Retina (tissue), 1 donor: ENCODE data around the gene GABRA4.

Experiments used
- DNase-seq: peaks from one replicate; pipeline ENCODE4 v3.0.0-alpha.2; 2016

The GABRA4 gene

GRCh38 chr4:46993075-46994006 is at the start of gene GABRA4:
Gene GABRA4, minus strand, starts transcription at chr4:46993581. Its CDS starts 157 bp downstream, at chr4:46993424.
- peak; percentile 76 for DNase-seq

DNA sequence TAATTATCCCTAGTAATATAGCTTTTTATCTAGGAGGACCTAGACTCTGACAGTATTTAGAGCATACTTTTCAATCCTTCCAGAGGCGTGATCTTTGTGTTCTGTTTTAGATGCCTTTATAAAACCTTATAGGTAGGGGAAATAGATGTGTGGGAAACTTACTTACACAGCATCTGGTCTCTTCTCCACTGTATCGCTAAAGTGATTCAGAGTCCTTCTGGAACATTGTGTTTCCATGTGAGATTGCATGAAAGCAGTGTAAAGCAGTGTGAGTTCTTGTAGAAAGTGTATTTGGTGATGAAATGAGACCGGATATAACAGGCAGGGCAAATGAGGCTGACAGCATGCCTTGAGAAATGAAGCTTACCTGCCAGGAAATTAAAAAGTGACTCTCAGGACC is 47.4 kb upstream of the GABRA4 start:
- DNase-seq = no peak

DNA sequence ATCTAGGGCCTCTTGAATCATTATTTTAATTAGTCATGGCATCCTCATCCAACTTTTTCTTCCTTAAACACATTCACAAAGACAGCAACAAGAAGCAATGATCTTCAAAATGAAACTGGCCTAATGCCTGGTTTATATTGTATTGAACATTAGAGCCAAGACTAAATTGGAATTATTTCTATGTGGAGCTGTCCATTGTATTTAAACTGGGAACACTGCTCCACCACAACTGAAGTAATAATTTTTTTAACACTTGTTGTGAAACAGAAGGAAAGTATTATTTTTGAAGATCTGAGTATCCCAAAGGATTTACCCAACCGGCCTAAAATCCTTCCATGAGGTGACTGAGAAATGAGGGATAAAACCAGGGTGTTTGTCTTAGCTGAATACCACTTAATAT is 44.9 kb upstream of the GABRA4 start:
- DNase-seq = no peak

GRCh38 chr4:47032405-47033106 is 39.2 kb upstream of the GABRA4 start:
- DNase-seq = peak; percentile 94

- no peak for DNase-seq
These were observed 38.5 kb upstream of the GABRA4 start for GRCh38 chr4:47031751-47032404.

DNA sequence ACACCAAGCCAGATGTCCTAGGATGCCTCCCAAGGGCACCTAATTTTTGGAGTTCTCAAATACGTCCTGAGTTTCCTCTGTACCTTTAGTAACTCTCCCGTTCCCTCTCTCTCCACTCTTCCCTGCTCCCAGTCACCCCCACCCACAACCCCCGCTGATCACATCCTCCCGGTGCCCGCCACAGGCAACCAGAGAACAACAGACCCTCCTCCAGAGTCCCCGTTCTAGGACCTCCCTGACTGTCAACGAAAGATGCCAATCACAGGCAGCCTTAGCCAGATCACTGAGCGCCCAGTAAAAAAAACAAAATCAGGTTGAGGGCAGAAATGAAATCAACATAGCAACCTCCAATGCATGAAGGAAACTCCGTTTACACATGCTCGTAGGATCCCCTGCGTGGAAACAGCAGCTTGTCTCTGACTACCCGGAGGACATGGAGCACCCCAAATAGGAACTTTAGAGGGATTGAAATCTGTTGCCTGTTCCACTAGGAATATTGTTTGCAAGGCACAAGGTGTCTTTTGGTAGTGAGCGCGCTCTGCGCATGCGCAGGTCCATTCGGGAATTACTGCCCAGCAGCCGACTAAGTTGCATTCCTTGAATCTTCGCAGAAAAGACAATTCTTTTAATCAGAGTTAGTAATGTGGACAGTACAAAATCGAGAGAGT is 37.8 kb upstream of the GABRA4 start, which contains the start of gene GABRB1:
Gene GABRB1, plus strand, starts transcription at position 557 of the 668 bp plus-strand sequence.
- peak; percentile 82 for DNase-seq

GRCh38 chr4:47017494-47017893 is 24.1 kb upstream of the GABRA4 start:
- no peak for DNase-seq

GRCh38 chr4:47017081-47017480 is 23.7 kb upstream of the GABRA4 start:
- DNase-seq = no peak

- no peak for DNase-seq
These were observed 20.0 kb upstream of the GABRA4 start for GRCh38 chr4:47013373-47013772.

- DNase-seq = no peak
These were observed 19.3 kb upstream of the GABRA4 start for GRCh38 chr4:47012676-47013075.

- no peak for DNase-seq
These were observed 17.6 kb upstream of the GABRA4 start for GRCh38 chr4:47010912-47011446.

- DNase-seq = no peak
These were observed 17.0 kb upstream of the GABRA4 start for GRCh38 chr4:47010347-47010911.

- no peak for DNase-seq
These were observed 9.2 kb upstream of the GABRA4 start for GRCh38 chr4:47002580-47002979.

GRCh38 chr4:47000406-47000805 is 7.0 kb upstream of the GABRA4 start:
- DNase-seq = no peak

- DNase-seq = no peak
These were observed 6.2 kb upstream of the GABRA4 start for GRCh38 chr4:46999566-46999965.

- no peak for DNase-seq
These were observed 625 bp upstream of the GABRA4 start for GRCh38 chr4:46994007-46994405.

GRCh38 chr4:46992338-46992737 is 1.0 kb downstream of the GABRA4 start:
- DNase-seq = peak; percentile 16

GRCh38 chr4:46986922-46987638 is 6.3 kb downstream of the GABRA4 start:
- no peak for DNase-seq

GRCh38 chr4:46984781-46985180 is 8.6 kb downstream of the GABRA4 start:
- DNase-seq = no peak

DNA sequence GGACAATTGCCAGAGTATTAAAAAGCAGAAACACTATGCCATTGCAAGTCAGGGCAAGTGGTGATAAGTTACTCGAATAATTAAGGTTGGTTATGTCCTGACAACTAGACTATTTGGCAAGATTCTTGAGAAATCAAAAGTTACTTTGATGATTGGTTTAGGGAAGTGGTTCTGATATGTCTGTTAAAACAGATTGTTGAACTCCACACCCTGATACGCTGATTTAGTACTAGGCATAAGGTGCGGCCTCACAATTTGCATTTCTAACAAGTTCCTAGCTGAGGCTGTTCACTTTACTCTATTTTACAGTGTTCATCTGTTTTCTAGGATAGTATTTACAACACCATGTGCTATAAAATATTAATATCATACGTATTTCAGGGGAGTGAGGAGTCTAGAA is 12.5 kb downstream of the GABRA4 start:
- DNase-seq = no peak

DNA sequence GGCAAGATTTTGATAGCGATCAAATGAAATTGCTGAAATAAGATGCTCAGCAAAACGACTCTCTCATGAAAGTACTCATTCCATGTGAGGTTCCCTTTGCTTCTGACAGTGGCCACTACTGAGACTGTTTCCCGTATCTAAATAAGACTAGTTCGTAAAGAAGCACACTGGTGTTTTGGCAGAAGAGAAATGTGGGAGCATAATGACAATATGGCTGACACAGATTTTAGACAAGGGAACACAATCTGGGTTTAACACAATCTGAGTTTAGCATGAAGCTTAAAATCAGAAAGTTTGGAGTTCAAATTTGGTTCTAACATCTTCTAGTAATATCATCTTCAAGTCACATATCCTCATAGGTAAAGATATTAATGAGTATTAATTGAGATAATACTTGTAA is 13.7 kb downstream of the GABRA4 start:
- no peak for DNase-seq

DNA sequence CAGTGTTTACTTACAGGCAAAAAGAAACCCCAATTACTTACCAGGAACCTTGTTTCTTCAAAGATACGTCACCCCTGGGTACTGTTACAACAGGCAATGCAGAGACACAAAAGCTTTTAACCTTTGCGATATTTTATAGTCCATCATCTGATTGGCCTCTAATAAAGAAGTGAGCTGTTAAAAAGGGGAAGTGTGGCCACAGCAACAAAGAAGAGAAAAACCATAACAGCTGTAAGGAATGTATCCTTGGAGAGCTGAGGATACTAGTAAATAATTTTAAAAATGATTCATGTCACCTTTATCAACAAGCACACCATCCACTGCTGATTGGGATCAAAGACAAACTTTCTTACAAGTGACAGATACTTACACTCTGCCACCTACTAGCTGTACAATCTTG is 14.1 kb downstream of the GABRA4 start:
- no peak for DNase-seq
